ENCODE data around the gene ALDH1A1. TPM values are rescaled to one million over a fixed set of nuclear protein-coding genes. Genes with fewer than 3 reads are reported as not detected.

Gene ALDH1A1
- total RNA-seq, 2 experiments from 2014 or later: not detected

DNA sequence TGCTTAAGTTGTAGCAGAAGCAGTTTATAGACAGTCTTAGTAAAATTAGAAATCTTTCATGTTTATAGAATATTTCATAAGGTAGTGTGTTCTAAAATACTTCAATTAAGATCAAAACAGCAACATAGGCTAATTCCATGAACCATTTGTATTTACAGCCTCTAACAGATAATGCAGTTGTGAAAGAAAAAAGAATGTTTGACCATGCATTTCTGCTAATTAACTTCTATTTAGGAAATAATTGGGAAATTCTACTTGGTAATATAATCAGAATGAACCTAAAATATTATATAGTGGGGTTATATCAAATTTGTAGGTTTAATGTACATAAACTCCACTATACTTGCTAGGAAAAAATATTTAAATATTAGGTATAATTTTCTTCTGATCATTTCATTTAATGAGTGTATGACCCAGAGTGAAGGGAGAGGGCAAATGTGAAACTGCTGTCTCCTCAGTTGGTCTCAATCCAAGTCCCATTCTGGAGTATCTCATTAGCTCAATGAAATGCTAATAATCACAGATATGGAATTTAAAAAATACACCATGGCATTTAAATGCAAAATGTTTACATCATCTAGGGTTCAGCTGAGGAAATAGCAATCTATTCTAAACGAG is 34.9 kb downstream of the ALDH1A1 start:
- no peak overlapping the region for H3K4me3 Mint-ChIP-seq
- H3K27ac Mint-ChIP-seq: no peak overlapping the region
- no peaks in the 10 kb centered on the region for H3K9me3 Mint-ChIP-seq
- H3K27me3 Mint-ChIP-seq (ENCODE audit: low read depth): peaks cover 4% of the 10 kb centered on the region
- H3K4me1 Mint-ChIP-seq (ENCODE audit: low read depth): no peaks in the 10 kb centered on the region
- intact Hi-C loops (cut with micrococcal nuclease): no loop called here
- DNase-seq: no peak
- H3K36me3 Mint-ChIP-seq (ENCODE audit: low read depth): no peaks in the 10 kb centered on the region
- CTCF ChIA-PET: interaction anchor here (0.7 kb wide), 1 partner anchor 61 kb away, joined by 3 read pairs; no protein-coding TSS in a partner anchor

DNA sequence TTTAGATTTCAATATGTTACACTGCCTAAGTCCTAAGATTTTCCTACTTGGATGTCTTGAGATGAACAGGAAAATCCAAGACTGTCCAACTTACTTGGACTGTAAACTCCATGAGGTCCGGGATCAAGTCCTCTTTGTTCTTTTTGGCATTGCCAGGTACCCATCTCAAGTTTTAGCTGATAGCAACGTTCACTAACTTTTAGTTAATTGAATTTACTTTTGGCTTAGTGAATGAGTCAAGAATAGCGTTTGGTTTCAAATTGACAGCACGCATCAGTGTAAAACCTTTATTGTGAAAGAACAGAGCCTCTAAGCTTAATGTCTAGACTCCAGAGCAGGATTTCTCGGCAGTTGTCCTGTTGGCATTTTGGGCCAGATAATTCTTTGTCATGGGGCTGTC is 37.2 kb downstream of the ALDH1A1 start:
- CTCF ChIA-PET: no interaction called here
- H3K9me3 Mint-ChIP-seq: no peaks in the 10 kb centered on the region

DNA sequence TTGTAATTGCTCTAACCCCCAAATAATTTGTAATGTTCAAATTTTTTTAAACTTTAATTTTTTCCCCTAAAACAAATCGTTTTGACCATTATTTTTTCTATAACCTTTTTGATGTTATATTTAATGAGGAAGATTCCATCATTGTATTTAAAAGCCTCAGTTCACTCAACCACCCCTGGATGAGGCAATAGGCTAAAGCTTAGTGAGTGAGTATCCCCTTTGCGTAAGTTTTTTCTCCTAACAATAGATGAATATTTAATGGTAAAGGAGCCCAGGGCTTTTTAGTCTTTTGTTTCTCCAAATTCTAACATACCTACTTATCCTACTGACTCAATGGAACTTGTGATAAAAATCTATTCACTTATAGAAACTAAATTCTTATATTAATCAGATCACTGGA is 38.1 kb downstream of the ALDH1A1 start:
- no peak overlapping the region for H3K27ac Mint-ChIP-seq
- peaks cover 3% of the 10 kb centered on the region for H3K27me3 Mint-ChIP-seq (ENCODE audit: low read depth)
- no peaks in the 10 kb centered on the region for H3K9me3 Mint-ChIP-seq
- H3K4me1 Mint-ChIP-seq (ENCODE audit: low read depth): no peaks in the 10 kb centered on the region
- intact Hi-C loops (cut with micrococcal nuclease): no loop called here
- no peak for DNase-seq
- CTCF ChIA-PET: no interaction called here
- H3K36me3 Mint-ChIP-seq (ENCODE audit: low read depth): no peaks in the 10 kb centered on the region
- H3K4me3 Mint-ChIP-seq: no peak overlapping the region

More for the DNA sequence above, 37.2 kb downstream of the ALDH1A1 start:
- no peaks in the 10 kb centered on the region for H3K36me3 Mint-ChIP-seq (ENCODE audit: low read depth)
- H3K4me3 Mint-ChIP-seq: no peak overlapping the region
- peaks cover 3% of the 10 kb centered on the region for H3K27me3 Mint-ChIP-seq (ENCODE audit: low read depth)
- no peak overlapping the region for H3K27ac Mint-ChIP-seq
- intact Hi-C loops (cut with micrococcal nuclease): no loop called here
- no peak for DNase-seq
- no peaks in the 10 kb centered on the region for H3K4me1 Mint-ChIP-seq (ENCODE audit: low read depth)

DNA sequence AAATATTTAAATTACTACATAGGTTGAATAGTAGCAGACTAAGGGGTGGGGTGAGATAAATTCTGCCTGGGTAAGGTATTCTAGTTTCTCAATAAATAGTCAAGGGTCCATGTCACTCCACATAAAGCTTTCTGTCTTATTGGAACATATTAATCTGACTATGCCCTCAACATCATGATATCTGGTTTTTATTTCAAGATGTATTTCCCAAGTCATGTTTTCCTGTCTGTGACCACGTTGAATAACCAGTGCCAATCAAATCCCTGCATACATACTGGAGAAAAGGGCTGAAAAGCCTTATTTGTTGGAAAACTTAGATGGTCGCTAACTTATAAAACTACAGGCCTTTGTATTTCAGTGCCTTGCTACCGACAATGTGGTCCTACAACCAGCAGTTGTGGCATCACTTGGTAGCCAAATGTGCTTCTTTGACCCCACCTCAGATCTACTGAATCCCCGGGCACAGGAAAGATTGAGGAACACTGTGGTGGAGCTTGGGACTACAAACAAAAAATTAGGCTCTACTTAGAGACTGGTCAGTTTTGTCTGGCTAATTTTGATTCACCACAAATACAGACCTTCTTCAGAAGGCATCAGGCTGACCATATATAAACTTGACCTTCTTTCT is 39.4 kb downstream of the ALDH1A1 start:
- Mint-ChIP-seq H3K9me3 (no peaks in the 10 kb centered on the region), H3K36me3 (ENCODE audit: low read depth) (no peaks in the 10 kb centered on the region), H3K4me3 (no peak overlapping the region), H3K27ac (no peak overlapping the region), H3K4me1 (ENCODE audit: low read depth) (no peaks in the 10 kb centered on the region), H3K27me3 (ENCODE audit: low read depth) (peaks cover 3% of the 10 kb centered on the region)
- intact Hi-C loops (cut with micrococcal nuclease): no loop called here
- no peak for DNase-seq
- CTCF ChIA-PET: no interaction called here

DNA sequence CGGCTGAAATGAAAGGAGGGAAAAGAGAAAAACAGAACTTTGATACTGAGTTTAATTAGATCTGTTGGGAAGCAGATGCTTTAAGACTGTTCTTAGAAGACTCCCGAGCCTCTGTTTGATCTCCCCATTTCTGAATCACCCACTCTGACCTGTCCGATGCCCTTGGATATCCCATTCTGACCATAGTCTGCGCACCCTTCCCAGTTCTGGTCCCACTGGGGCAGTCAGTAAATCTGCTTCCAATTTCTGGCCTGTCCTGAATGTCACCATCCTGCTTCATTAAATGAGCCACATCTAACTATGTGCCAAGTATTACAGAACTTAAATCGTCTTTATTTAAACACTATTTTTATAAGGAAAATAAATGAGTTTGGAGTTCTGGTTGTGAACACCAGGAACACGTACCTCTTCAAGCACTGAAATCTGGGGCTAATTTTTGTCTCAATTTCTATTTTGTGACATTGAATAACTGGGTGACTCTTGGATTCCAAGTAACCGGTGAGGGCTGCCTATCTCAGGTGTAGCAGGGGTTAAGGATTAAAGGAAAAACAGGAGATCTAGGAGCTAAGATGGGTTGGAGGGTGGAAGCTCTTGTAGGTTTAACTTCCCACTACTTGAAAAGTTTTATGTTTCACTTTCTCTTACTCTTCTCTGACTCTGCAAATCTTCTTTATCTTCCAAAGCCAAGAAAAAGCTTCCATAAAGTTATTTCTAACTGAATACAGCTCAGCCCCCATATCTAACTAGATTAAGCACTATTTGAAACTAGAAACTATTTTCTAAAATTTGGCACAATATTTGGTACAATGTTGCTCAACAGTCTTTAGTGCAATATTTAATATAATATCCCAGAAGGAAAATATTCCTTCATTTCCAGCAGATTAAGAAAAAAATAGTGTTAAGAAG is 40.1 kb downstream of the ALDH1A1 start:
- Mint-ChIP-seq H3K27ac (no peak overlapping the region), H3K36me3 (ENCODE audit: low read depth) (no peaks in the 10 kb centered on the region), H3K9me3 (no peaks in the 10 kb centered on the region), H3K4me1 (ENCODE audit: low read depth) (no peaks in the 10 kb centered on the region), H3K4me3 (no peak overlapping the region), H3K27me3 (ENCODE audit: low read depth) (peaks cover 3% of the 10 kb centered on the region)
- CTCF ChIA-PET: no interaction called here
- intact Hi-C loops (cut with micrococcal nuclease): no loop called here
- no peak for DNase-seq

DNA sequence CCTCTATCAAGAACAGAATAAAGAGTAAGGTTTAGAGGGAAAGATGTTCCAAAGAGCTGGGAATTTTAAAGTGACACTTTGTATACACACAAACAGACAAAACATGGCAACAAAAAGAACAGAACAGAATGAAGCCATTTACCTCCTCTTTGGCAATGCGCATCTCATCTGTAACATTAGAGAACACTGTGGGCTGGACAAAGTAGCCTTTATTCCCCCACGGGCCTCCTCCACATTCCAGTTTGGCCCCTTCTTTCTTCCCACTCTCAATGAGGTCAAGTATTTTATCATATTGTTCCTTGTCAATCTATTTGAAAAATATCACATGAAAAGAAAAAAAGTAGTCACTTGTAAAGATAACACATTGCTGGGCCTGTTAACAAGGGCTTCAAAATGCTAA is 41.0 kb downstream of the ALDH1A1 start:
- Mint-ChIP-seq H3K27me3 (ENCODE audit: low read depth) (peaks cover 3% of the 10 kb centered on the region), H3K27ac (no peak overlapping the region), H3K4me1 (ENCODE audit: low read depth) (no peaks in the 10 kb centered on the region), H3K9me3 (no peaks in the 10 kb centered on the region), H3K36me3 (ENCODE audit: low read depth) (no peaks in the 10 kb centered on the region), H3K4me3 (no peak overlapping the region)
- intact Hi-C loops (cut with micrococcal nuclease): no loop called here
- DNase-seq: no peak
- CTCF ChIA-PET: no interaction called here

DNA sequence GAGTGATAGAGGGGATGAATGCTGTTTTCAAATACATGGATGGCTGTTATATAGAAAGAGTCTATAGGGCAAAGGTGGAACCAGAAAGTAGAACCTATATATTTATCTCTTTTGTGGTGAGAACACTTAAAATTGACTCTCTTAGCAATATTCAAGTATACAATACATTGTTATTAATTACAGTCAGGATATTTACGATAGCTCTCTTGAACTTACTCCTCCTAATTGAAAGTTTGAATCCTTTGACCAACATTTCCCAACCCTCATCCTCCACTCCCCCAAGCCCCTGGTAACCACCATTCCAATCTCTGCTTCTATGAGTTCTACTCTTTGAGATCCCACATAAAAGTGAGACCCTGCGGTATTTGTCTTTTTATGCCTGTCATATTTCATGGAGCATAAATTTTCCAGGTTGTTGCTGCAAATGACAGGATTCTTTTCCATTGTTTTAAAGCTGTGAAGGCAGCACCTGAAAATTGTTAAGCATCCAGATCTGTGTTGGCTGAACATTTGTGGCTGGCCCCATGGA is 41.5 kb downstream of the ALDH1A1 start:
- no peak for DNase-seq
- H3K4me3 Mint-ChIP-seq: no peak overlapping the region
- H3K4me1 Mint-ChIP-seq (ENCODE audit: low read depth): no peaks in the 10 kb centered on the region
- no peaks in the 10 kb centered on the region for H3K9me3 Mint-ChIP-seq
- H3K27me3 Mint-ChIP-seq (ENCODE audit: low read depth): peaks cover 3% of the 10 kb centered on the region
- intact Hi-C loops (cut with micrococcal nuclease): no loop called here
- CTCF ChIA-PET: no interaction called here
- H3K36me3 Mint-ChIP-seq (ENCODE audit: low read depth): no peaks in the 10 kb centered on the region
- H3K27ac Mint-ChIP-seq: no peak overlapping the region

DNA sequence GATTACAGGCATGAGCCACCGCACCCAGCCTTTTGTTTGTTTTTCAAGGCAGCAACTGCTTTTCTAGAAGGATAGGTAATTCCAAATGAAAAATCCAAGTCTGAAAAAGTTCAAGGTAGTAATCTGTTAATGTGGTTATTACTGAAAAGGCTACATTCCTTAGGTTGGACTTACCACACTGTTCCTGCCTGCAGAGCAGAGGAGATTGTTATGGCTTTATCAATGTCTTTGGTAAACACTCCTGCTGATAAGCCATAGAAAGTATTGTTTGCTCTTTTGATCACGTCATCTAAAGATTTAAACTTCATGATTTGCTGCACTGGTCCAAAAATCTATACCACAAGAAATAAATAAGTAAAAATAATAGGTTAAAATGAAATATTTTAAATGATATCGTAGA is 43.4 kb downstream of the ALDH1A1 start:
- CTCF ChIA-PET: interaction anchor here (0.7 kb wide), 1 partner anchor 49 kb away, joined by 4 read pairs; no protein-coding TSS in a partner anchor
- no peaks in the 10 kb centered on the region for H3K9me3 Mint-ChIP-seq
- no peak overlapping the region for H3K4me3 Mint-ChIP-seq
- no peaks in the 10 kb centered on the region for H3K36me3 Mint-ChIP-seq (ENCODE audit: low read depth)
- no peak overlapping the region for H3K27ac Mint-ChIP-seq
- intact Hi-C loops (cut with micrococcal nuclease): no loop called here
- no peaks in the 10 kb centered on the region for H3K4me1 Mint-ChIP-seq (ENCODE audit: low read depth)
- DNase-seq: no peak
- H3K27me3 Mint-ChIP-seq (ENCODE audit: low read depth): peaks cover 3% of the 10 kb centered on the region

DNA sequence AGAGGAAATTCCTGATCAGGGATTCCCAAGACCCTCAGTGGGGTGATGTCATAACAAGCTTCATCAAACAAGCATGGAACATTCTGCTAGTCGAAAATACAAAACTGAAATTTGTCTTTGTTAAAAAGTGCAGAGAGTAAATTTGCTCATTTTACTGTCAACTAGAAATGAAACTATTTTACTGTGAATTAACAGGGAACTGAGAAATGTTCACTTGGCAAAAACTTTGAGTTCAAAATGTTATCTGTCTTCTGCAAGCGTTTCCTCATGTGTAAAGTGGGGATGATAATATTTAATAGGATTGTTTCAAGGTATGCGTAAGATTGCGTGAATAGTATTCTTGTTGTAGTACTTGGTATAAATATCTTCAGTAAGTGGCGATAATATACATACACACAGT is 45.4 kb downstream of the ALDH1A1 start:
- Mint-ChIP-seq H3K27me3 (ENCODE audit: low read depth) (peaks cover 3% of the 10 kb centered on the region), H3K4me3 (no peak overlapping the region), H3K9me3 (no peaks in the 10 kb centered on the region), H3K36me3 (ENCODE audit: low read depth) (no peaks in the 10 kb centered on the region), H3K27ac (no peak overlapping the region), H3K4me1 (ENCODE audit: low read depth) (no peaks in the 10 kb centered on the region)
- intact Hi-C loops (cut with micrococcal nuclease): no loop called here
- CTCF ChIA-PET: interaction anchor here (0.6 kb wide), 1 partner anchor 107 kb away, joined by 3 read pairs; no protein-coding TSS in a partner anchor
- DNase-seq: no peak

DNA sequence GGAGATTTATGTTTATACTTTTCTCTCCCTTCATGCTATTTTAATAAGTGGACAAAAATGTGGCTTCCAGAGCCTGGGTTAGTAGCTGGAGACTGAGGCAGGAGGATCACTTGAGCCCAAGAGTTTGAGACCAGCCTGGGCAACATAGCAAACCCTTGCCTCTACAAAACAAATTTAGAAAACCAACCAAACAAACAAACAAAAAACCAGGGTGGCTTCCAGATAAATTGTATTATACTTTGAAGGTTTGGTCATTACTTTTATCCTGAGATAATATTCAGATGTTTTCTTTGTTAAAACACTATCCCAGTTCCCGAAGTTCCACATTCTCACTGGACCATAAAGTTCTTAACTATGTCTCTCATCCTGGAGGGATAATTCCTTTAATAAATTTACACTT is 46.0 kb downstream of the ALDH1A1 start:
- Mint-ChIP-seq H3K4me1 (ENCODE audit: low read depth) (no peaks in the 10 kb centered on the region), H3K27ac (no peak overlapping the region), H3K36me3 (ENCODE audit: low read depth) (no peaks in the 10 kb centered on the region), H3K9me3 (no peaks in the 10 kb centered on the region), H3K27me3 (ENCODE audit: low read depth) (peaks cover 7% of the 10 kb centered on the region), H3K4me3 (no peak overlapping the region)
- no peak for DNase-seq
- CTCF ChIA-PET: interaction anchor here (0.8 kb wide), 1 partner anchor 35 kb away, joined by 3 read pairs; no protein-coding TSS in a partner anchor
- intact Hi-C loops (cut with micrococcal nuclease): no loop called here

DNA sequence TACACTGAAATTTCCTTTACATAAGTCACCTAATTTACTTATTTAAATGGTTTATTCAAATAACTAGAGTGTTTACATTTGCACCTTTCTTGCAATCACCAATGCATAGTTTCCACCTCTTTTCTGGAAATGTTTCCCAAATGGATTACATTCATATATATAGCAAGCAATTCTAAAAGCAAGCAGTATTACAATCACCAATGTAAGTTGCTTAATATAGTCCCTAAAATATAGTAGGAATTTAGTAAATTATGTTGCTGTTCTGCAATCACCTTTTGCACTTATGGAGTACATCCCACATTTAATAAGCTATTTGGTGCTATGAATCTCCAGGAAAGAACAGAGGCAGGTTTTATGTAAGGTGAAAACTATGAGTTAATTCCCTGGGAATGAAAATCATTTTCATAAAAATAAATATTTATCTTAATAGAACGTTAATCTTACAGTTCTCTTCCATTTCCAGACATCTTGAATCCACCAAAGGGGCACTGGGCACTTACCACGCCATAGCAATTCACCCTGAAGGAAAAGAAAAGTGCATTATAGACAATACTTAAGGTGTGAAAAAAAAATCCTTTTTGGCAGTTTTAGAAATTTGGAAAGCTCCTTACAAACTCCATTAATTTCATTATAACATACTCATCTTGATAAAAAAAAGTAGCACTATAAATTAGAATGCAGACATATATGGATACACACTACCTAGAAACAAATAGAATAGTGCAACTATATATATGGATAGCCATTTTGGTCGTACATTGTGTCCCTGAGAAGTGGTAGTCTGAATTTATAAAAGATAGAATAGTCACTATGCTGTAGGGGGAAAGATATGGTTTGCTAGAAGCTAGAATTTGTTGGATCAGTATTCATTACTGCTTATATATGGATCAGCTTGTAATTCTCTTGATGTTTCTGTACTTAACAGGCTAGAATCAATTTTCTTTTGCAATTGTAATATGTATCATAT is 47.1 kb downstream of the ALDH1A1 start:
- H3K9me3 Mint-ChIP-seq: no peaks in the 10 kb centered on the region
- no peaks in the 10 kb centered on the region for H3K4me1 Mint-ChIP-seq (ENCODE audit: low read depth)
- no peaks in the 10 kb centered on the region for H3K36me3 Mint-ChIP-seq (ENCODE audit: low read depth)
- no peak overlapping the region for H3K4me3 Mint-ChIP-seq
- peaks cover 4% of the 10 kb centered on the region for H3K27me3 Mint-ChIP-seq (ENCODE audit: low read depth)
- CTCF ChIA-PET: interaction anchor here (0.8 kb wide), 1 partner anchor 34 kb away, joined by 3 read pairs; no protein-coding TSS in a partner anchor
- intact Hi-C loops (cut with micrococcal nuclease): no loop called here
- DNase-seq: no peak
- no peak overlapping the region for H3K27ac Mint-ChIP-seq
